ENCODE measurements around the gene NEDD9. TPM values are rescaled to one million over a fixed set of nuclear protein-coding genes. Genes with fewer than 3 reads are reported as not detected.

Gene NEDD9
- total and polyA plus RNA-seq, 2 of the 4 experiments (the other 2 are of a cell fraction) = 7.6 to 16.5 TPM

DNA sequence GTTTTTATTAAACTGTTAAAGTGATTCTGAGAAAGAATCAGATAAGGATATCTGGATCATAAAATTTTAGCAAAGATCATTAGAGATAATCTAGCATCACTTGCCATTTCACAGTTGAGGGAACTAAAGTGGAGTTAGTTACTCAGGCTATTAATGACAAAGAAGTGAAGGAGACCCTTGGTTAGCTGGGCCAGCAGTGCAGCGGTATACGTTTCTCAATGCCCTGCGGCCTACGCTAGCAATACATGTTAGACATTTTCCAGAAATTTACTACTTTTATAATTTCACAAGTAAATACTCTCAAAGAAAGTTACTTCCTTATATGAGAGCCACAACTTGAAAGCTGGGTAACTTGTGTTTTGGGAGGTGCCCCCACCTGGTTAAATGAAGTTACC, 28.5 kb downstream of the NEDD9 start:
- Histone ChIP-seq H2BK5ac (ENCODE audit: low read depth, low read length, poor library complexity, severe bottlenecking) (no peak overlapping the region), H2AK9ac (replicated peaks; ENCODE audit: low read depth, low read length, poor library complexity) (no peak overlapping the region), H3K9me3 (ENCODE audit: control insufficient read depth, insufficient read depth, low read length) (no peaks in the 10 kb centered on the region), H3K27ac (ENCODE audit: insufficient read depth, low read length) (no peak overlapping the region), H2BK15ac (ENCODE audit: low read depth, low read length) (peak overlapping the region; percentile 17; the same call in 1 of the 3 replicates), H4K91ac (ENCODE audit: insufficient read depth, low read depth, low read length) (no peak overlapping the region), H3K14ac (replicated peaks; ENCODE audit: low read depth, low read length) (no peak overlapping the region), H4K5ac (ENCODE audit: low read depth, low read length) (no peak overlapping the region), H2BK120ac (ENCODE audit: low read depth, low read length) (no peak overlapping the region), H3K9ac (ENCODE audit: low read depth, low read length) (no peak overlapping the region), H2AK5ac (ENCODE audit: low read depth, low read length) (no peak overlapping the region), H2BK20ac (ENCODE audit: low read depth, low read length) (no peak overlapping the region), H3K79me1 (ENCODE audit: low read depth in 1 of 2, low read length in 2 of 2) (peaks cover 32 to 65% of the 10 kb centered on the region in 2 experiments), H3K18ac (ENCODE audit: low read depth, low read length) (no peak overlapping the region), H3K4ac (ENCODE audit: low read depth, low read length) (no peak overlapping the region), H4K20me1 (ENCODE audit: insufficient read depth, low read length) (no peaks in the 10 kb centered on the region), H3K36me3 (ENCODE audit: control insufficient read depth, insufficient read depth, low read length) (peaks cover 5% of the 10 kb centered on the region; the same call in 1 of the 2 replicates), H3K27me3 (ENCODE audit: control insufficient read depth, insufficient read depth, low read length) (no peaks in the 10 kb centered on the region), H3K56ac (ENCODE audit: extremely low read depth, insufficient read depth, low read length) (no peak overlapping the region), H3K23ac (ENCODE audit: low read depth, low read length) (no peak overlapping the region), H3K4me1 (ENCODE audit: control insufficient read depth, insufficient read depth, low read length) (peaks cover 32% of the 10 kb centered on the region), H3K4me2 (ENCODE audit: low read depth, low read length) (no peak overlapping the region), H4K8ac (ENCODE audit: low read depth in 2 of 2, low read length in 2 of 2) (no peak overlapping the region), H3K9me1 (ENCODE audit: insufficient read depth, low read length) (peaks cover 27% of the 10 kb centered on the region), H3K4me3 (ENCODE audit: insufficient read depth, low read depth, low read length) (no peak overlapping the region), H2AFZ (replicated peaks; ENCODE audit: low read length, poor library complexity) (no peak overlapping the region)
- TF ChIP-seq CHD1 (IDR thresholded peaks at IDR 0.05; ENCODE audit: low read depth, low read length) (no peak), NFE2L2 (IDR thresholded peaks at IDR 0.05; ENCODE audit: low read depth, low read length) (no peak), POLR2A (IDR thresholded peaks at IDR 0.05; ENCODE audit: low read depth, low read length) (no peak), SMC3 (IDR thresholded peaks at IDR 0.05; ENCODE audit: low read depth, low read length) (no peak), CEBPB (IDR thresholded peaks at IDR 0.05; ENCODE audit: low read depth, low read length) (no peak)
- TF ChIP-seq, protein P1, sequence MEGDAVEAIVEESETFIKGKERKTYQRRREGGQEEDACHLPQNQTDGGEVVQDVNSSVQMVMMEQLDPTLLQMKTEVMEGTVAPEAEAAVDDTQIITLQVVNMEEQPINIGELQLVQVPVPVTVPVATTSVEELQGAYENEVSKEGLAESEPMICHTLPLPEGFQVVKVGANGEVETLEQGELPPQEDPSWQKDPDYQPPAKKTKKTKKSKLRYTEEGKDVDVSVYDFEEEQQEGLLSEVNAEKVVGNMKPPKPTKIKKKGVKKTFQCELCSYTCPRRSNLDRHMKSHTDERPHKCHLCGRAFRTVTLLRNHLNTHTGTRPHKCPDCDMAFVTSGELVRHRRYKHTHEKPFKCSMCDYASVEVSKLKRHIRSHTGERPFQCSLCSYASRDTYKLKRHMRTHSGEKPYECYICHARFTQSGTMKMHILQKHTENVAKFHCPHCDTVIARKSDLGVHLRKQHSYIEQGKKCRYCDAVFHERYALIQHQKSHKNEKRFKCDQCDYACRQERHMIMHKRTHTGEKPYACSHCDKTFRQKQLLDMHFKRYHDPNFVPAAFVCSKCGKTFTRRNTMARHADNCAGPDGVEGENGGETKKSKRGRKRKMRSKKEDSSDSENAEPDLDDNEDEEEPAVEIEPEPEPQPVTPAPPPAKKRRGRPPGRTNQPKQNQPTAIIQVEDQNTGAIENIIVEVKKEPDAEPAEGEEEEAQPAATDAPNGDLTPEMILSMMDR (conservative IDR thresholded peaks at IDR 0.05; ENCODE audit: low read depth, low read length) = no peak
- TF ChIP-seq, protein P2, sequence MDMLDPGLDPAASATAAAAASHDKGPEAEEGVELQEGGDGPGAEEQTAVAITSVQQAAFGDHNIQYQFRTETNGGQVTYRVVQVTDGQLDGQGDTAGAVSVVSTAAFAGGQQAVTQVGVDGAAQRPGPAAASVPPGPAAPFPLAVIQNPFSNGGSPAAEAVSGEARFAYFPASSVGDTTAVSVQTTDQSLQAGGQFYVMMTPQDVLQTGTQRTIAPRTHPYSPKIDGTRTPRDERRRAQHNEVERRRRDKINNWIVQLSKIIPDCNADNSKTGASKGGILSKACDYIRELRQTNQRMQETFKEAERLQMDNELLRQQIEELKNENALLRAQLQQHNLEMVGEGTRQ (IDR thresholded peaks at IDR 0.05; ENCODE audit: low read depth, low read length) = no peak
- in situ Hi-C loops (cut with MboI; ENCODE audit: low sequenced_read_pairs) (no loop called here), intact Hi-C loops (cut with micrococcal nuclease) (no loop called here), dilution Hi-C loops (cut with HindIII; ENCODE audit: low sequenced_read_pairs, unreplicated experiment) (no loop called here)
- POLR2A ChIA-PET (ENCODE audit: unreplicated experiment) = no interaction called here
- ATAC-seq (ENCODE audit: low read depth) = no peak
- no CpG with 5 or more reads among the region's 4 CpGs for WGBS, 2 experiments (ENCODE audit: extremely low coverage in 2 of 2, insufficient read length in 1 of 2)
- no TSS peak for BruUV-seq (replicated peaks)
- CTCF ChIA-PET = interaction anchor here (0.7 kb wide), 2 partner anchors 60 to 67 kb away, joined by 3 read pairs; no protein-coding TSS in a partner anchor
- DNase-seq = no peak

All from IMR-90 (cell line).